CD14-positive monocyte (primary cell): ENCODE results near the gene KNTC1. TPM values are rescaled to one million over a fixed set of nuclear protein-coding genes. Genes with fewer than 3 reads are reported as not detected.

Experiments used
- DNase-seq, 3 donors: peaks; one replicate each; pipeline ENCODE4 v3.0.0-alpha.2; 2011 to 2022
- H2AFZ ChIP-seq: 2 replicates; pipeline ENCODE4 v1.6.0; 2012; ENCODE audit warnings: mild to moderate bottlenecking, low read depth, low read length, inconsistent platforms; ENCODE audit not compliant: insufficient read depth, poor library complexity, severe bottlenecking
- H3K27ac ChIP-seq, 2 donors: 1 replicate in 1 of 2; 2 replicates in 1 of 2; pipeline ENCODE4 v1.5.1; 2012 to 2013; ENCODE audit warnings: low read length in 2 of 2, control low read depth in 1 of 2, inconsistent platforms in 1 of 2, low read depth in 1 of 2, mild to moderate bottlenecking in 1 of 2
- H3K27me3 ChIP-seq, 2 donors: one replicate each; pipeline versions ENCODE4 v1.6.0 to v1.6.1; 2011 to 2013; ENCODE audit warnings: low read length in 2 of 2; ENCODE audit not compliant: control insufficient read depth in 2 of 2, insufficient read depth in 2 of 2
- H3K36me3 ChIP-seq, 2 donors: replicated peaks in 1 of 2; 1 replicate in 1 of 2; 2 replicates in 1 of 2; pipeline versions ENCODE4 v1.5.1 to v1.6.1; 2012 to 2013; ENCODE audit warnings: low read length in 2 of 2, control low read depth in 1 of 2, inconsistent platforms in 1 of 2, mild to moderate bottlenecking in 1 of 2; ENCODE audit not compliant: insufficient read depth in 2 of 2, control insufficient read depth in 1 of 2
- H3K4me1 ChIP-seq, 2 donors: 1 replicate in 1 of 2; 2 replicates in 1 of 2; pipeline versions ENCODE4 v1.5.1 to v1.6.1; 2012 to 2013; ENCODE audit warnings: low read length in 2 of 2, control low read depth in 1 of 2, inconsistent platforms in 1 of 2, mild to moderate bottlenecking in 1 of 2, moderate library complexity in 1 of 2; ENCODE audit not compliant: insufficient read depth in 2 of 2, control insufficient read depth in 1 of 2
- H3K4me2 ChIP-seq: replicated peaks from 2 replicates; pipeline ENCODE3; 2012; ENCODE audit warnings: low read length, moderate library complexity, mild to moderate bottlenecking; ENCODE audit not compliant: poor library complexity, severe bottlenecking; ENCODE audit errors: extremely low read depth
- H3K4me3 ChIP-seq, 3 experiments: fragments of 200-600 bp in 1 of 3; sonication (generic) in 1 of 3; replicated peaks in 1 of 3; 1 replicate in 2 of 3; 2 replicates in 1 of 3; pipeline ENCODE4 v1.5.1; 2011 to 2013; ENCODE audit warnings: low read length in 3 of 3, mild to moderate bottlenecking in 3 of 3, control low read depth in 2 of 3, low read depth in 2 of 3, inconsistent platforms in 1 of 3, moderate library complexity in 1 of 3
- H3K79me2 ChIP-seq: 2 replicates; pipeline ENCODE4 v1.6.0; 2012; ENCODE audit warnings: mild to moderate bottlenecking, control low read depth, inconsistent platforms, low read length, moderate library complexity; ENCODE audit not compliant: insufficient read depth
- H3K9ac ChIP-seq: 2 replicates; pipeline ENCODE4 v1.6.0; 2017; ENCODE audit warnings: low read length, mild to moderate bottlenecking; ENCODE audit not compliant: insufficient read depth, poor library complexity, severe bottlenecking
- H3K9me3 ChIP-seq, 2 donors: replicated peaks in 1 of 2; 1 replicate in 1 of 2; 2 replicates in 1 of 2; pipeline versions ENCODE4 v1.5.1 to v1.6.1; 2012 to 2013; ENCODE audit warnings: low read length in 2 of 2, control low read depth in 1 of 2; ENCODE audit not compliant: control insufficient read depth in 1 of 2, insufficient read depth in 1 of 2
- H4K20me1 ChIP-seq: 2 replicates; pipeline ENCODE4 v1.6.0; 2012; ENCODE audit warnings: mild to moderate bottlenecking, low read length, control low read depth, moderate library complexity; ENCODE audit not compliant: insufficient read depth
- H3K27ac Mint-ChIP-seq, 7 donors: one replicate each; pipeline ENCODE4 v1.8.0; 2020; ENCODE audit warnings: mild to moderate bottlenecking in 7 of 7, mixed read lengths in 7 of 7, moderate library complexity in 6 of 7, inconsistent platforms in 2 of 7
- H3K27me3 Mint-ChIP-seq, 3 donors: one replicate each; pipeline ENCODE4 v1.8.0; 2021 to 2022; ENCODE audit warnings: low read depth in 3 of 3, mild to moderate bottlenecking in 3 of 3, mixed read lengths in 3 of 3, moderate library complexity in 3 of 3, inconsistent platforms in 1 of 3
- H3K36me3 Mint-ChIP-seq, 2 donors: one replicate each; pipeline ENCODE4 v1.8.0; 2020; ENCODE audit warnings: mixed read lengths in 2 of 2, inconsistent platforms in 1 of 2, mild to moderate bottlenecking in 1 of 2
- H3K4me1 Mint-ChIP-seq: one replicate; pipeline ENCODE4 v1.8.0; 2020; ENCODE audit warnings: mild to moderate bottlenecking, mixed read lengths
- H3K4me3 Mint-ChIP-seq, 2 donors: one replicate each; pipeline ENCODE4 v1.8.0; 2020; ENCODE audit warnings: mild to moderate bottlenecking in 2 of 2, mixed read lengths in 2 of 2, moderate library complexity in 1 of 2
- H3K9me3 Mint-ChIP-seq, 7 donors: one replicate each; pipeline ENCODE4 v1.8.0; 2020 to 2022; ENCODE audit warnings: mixed read lengths in 7 of 7, mild to moderate bottlenecking in 6 of 7, moderate library complexity in 6 of 7, inconsistent platforms in 2 of 7
- WGBS: methylation state at CpG from one replicate; pipeline ENCODE4 v1.1.5; 2013; ENCODE audit warnings: missing lambda C conversion rate; ENCODE audit not compliant: insufficient coverage; 5-methylcytosine and 5-hydroxymethylcytosine counted together
- intact Hi-C, 2 donors: fragments of 100-400 bp; cut with micrococcal nuclease; formaldehyde crosslinking; loops; one replicate each; pipeline versions ENCODE4 v1.15.0 to v1.15.1; 2023
- polyA plus RNA-seq, 3 donors: library from polyadenylated mRNA; depleted of rRNA in 1 of 3; unstranded in 2 of 3; stranded (reverse) in 1 of 3; fragments of 300-500 nt in 2 of 3; fragments of >200 nt in 1 of 3; fragmentation: Illumina TruSeq in 2 of 3; gene quantifications; 1 replicate in 2 of 3; 2 replicates in 1 of 3; pipeline ENCODE4 v1.2.3, GENCODE V29; 2012 to 2021
- TF ChIP-seq, protein P1 (sequence below): fragments of 200-600 bp; IDR thresholded peaks from one replicate; pipeline ENCODE4 v1.8.0; 2022; ENCODE audit warnings: antibody characterized with exemption, mild to moderate bottlenecking

KNTC1 gene
- polyA plus RNA-seq, 3 donors = 0.65 to 10.3 (median 0.81) TPM

DNA sequence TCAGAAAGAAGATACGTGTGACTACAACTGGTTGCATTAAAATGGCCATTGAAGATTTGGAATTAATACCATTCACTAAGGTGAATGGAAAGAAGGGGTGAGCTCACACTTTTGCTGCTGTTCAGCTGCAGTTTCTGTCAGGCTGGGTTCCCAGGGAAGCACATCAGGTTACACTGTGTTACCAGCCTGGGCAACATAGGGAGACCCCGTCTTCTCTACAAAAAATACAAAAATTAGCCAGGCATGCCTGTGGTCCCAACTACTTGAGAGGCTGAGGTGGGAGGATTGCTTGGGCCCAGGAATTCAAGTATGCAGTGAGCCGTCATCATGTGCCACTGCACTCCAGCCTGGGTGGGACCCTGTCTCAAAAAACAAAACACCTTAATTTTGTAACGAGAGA lies 13.4 kb upstream of the KNTC1 start:
- peaks cover 98% of the 10 kb centered on the region for H4K20me1 ChIP-seq
- no CpG with 5 or more reads among the region's 4 CpGs for WGBS
- H3K9me3 ChIP-seq = no peaks in the 10 kb centered on the region
- no peak overlapping the region for H3K9ac ChIP-seq
- H3K36me3 ChIP-seq = peaks cover 95 to 99% of the 10 kb centered on the region in 2 donors
- no peak overlapping the region for H2AFZ ChIP-seq
- no peaks in the 10 kb centered on the region for H3K27me3 Mint-ChIP-seq
- intact Hi-C loops = no loop called here
- H3K9me3 Mint-ChIP-seq = no peaks in the 10 kb centered on the region
- no peak overlapping the region for H3K27ac Mint-ChIP-seq
- H3K4me3 ChIP-seq = no peak overlapping the region
- peaks cover 88 to 96% of the 10 kb centered on the region in 2 donors for H3K36me3 Mint-ChIP-seq
- DNase-seq = no peak
- H3K27me3 ChIP-seq = no peaks in the 10 kb centered on the region
- TF ChIP-seq, protein P1, sequence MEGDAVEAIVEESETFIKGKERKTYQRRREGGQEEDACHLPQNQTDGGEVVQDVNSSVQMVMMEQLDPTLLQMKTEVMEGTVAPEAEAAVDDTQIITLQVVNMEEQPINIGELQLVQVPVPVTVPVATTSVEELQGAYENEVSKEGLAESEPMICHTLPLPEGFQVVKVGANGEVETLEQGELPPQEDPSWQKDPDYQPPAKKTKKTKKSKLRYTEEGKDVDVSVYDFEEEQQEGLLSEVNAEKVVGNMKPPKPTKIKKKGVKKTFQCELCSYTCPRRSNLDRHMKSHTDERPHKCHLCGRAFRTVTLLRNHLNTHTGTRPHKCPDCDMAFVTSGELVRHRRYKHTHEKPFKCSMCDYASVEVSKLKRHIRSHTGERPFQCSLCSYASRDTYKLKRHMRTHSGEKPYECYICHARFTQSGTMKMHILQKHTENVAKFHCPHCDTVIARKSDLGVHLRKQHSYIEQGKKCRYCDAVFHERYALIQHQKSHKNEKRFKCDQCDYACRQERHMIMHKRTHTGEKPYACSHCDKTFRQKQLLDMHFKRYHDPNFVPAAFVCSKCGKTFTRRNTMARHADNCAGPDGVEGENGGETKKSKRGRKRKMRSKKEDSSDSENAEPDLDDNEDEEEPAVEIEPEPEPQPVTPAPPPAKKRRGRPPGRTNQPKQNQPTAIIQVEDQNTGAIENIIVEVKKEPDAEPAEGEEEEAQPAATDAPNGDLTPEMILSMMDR = no peak
- H3K4me1 ChIP-seq = no peaks in the 10 kb centered on the region
- H3K4me1 Mint-ChIP-seq = no peaks in the 10 kb centered on the region
- H3K4me2 ChIP-seq = no peak overlapping the region
- H3K27ac ChIP-seq = no peak overlapping the region
- peaks cover 94% of the 10 kb centered on the region for H3K79me2 ChIP-seq
- no peak overlapping the region for H3K4me3 Mint-ChIP-seq

DNA sequence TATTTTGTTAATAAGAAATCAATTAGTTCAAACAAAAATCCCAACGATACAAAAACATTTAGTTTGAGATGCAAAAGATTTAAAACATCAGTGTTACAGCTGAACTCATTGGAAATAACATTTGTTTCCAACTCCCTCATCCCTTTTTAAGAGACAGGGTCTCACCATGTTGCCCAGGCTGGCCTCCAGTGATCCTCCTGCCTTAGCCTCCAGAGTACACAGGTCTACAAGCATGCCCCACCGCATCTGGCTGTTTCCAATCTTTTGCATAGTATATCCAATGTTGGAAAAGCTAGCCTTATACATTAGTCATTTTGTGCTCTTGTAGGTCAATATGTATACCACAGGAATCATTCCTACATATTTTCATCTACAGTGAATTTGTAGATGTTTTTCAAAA lies 11.8 kb upstream of the KNTC1 start:
- Histone ChIP-seq H3K79me2 (peaks cover 93% of the 10 kb centered on the region), H4K20me1 (peaks cover 98% of the 10 kb centered on the region), H3K27ac (no peak overlapping the region), H2AFZ (no peak overlapping the region), H3K4me1 (no peaks in the 10 kb centered on the region), H3K27me3 (no peaks in the 10 kb centered on the region), H3K4me2 (no peak overlapping the region), H3K9ac (no peak overlapping the region), H3K4me3 (no peak overlapping the region), H3K36me3 (peaks cover 95 to 99% of the 10 kb centered on the region in 2 donors), H3K9me3 (no peaks in the 10 kb centered on the region)
- H3K4me1 Mint-ChIP-seq = no peaks in the 10 kb centered on the region
- H3K4me3 Mint-ChIP-seq = no peak overlapping the region
- intact Hi-C loops = no loop called here
- no peak for DNase-seq
- H3K27ac Mint-ChIP-seq = peak overlapping the region in 2 of 7 donors; percentile 7 to 12
- TF ChIP-seq, protein P1 = no peak
- no peaks in the 10 kb centered on the region for H3K27me3 Mint-ChIP-seq
- H3K9me3 Mint-ChIP-seq = no peaks in the 10 kb centered on the region
- peaks cover 85 to 93% of the 10 kb centered on the region in 2 donors for H3K36me3 Mint-ChIP-seq
- no CpG with 5 or more reads among the region's 2 CpGs for WGBS
